GM20000 (cell line): ENCODE data around the gene CD163L1.
A peak's percentile ranks its signal among the peaks of the same experiment; 100 is the strongest.

ENCODE experiments used
- DNase-seq: peaks from one replicate; pipeline ENCODE4 v3.0.0; 2012; ENCODE audit warnings: low spot score
- CTCF ChIP-seq: IDR thresholded peaks from 2 replicates; pipeline ENCODE4 v1.5.1; 2012; ENCODE audit warnings: mild to moderate bottlenecking, control low read depth; ENCODE audit errors: extremely low read depth, missing control alignments

CD163L1 gene

GRCh38 chr12:7375145-7375543, 68.8 kb downstream of the CD163L1 start:
- no peak for DNase-seq
- TF ChIP-seq CTCF = no peak

GRCh38 chr12:7374423-7375144, 69.4 kb downstream of the CD163L1 start:
- peak; percentile 21 for DNase-seq
- TF ChIP-seq CTCF = peak; percentile 11

- TF ChIP-seq CTCF = no peak
- DNase-seq = no peak
Measured at GRCh38 chr12:7373226-7373625, 70.7 kb downstream of the CD163L1 start.

GRCh38 chr12:7369274-7369729, 74.7 kb downstream of the CD163L1 start:
- no peak for TF ChIP-seq CTCF
- DNase-seq = no peak

GRCh38 chr12:7362734-7363133, 81.2 kb downstream of the CD163L1 start:
- no peak for DNase-seq
- no peak for TF ChIP-seq CTCF

GRCh38 chr12:7361265-7361664, 82.7 kb downstream of the CD163L1 start:
- DNase-seq = no peak
- TF ChIP-seq CTCF = no peak

GRCh38 chr12:7354529-7354928, 89.4 kb downstream of the CD163L1 start:
- TF ChIP-seq CTCF = no peak
- DNase-seq = no peak
